ENCODE data around the gene ADH6. TPM values are rescaled to one million over a fixed set of nuclear protein-coding genes. Genes with fewer than 3 reads are reported as not detected.

ADH6 gene
- total and polyA plus RNA-seq, 9 of the 15 experiments (the other 6 are each of a cell fraction or from before 2014, with no cell fraction given), result 0.13 TPM; not detected in 8

- FAIRE-seq (no peak), ATAC-seq (no peak), DNase-seq (ENCODE audit: extremely low read depth in 1 of 4, low spot score in 3 of 4) (no peak)
- Histone ChIP-seq H4K20me1 (replicated peaks; ENCODE audit: control insufficient read depth, insufficient read depth, low read length) (no peaks in the 10 kb centered on the region), H3K4me1 (replicated peaks in 1 of 2; ENCODE audit: control insufficient read depth in 2 of 2, insufficient read depth in 2 of 2, low read length in 2 of 2) (no peaks in the 10 kb centered on the region), H3K27me3 (ENCODE audit: control insufficient read depth in 2 of 2, insufficient read depth in 2 of 2, low read length in 2 of 2) (no peaks in the 10 kb centered on the region), H3K4me3 (no peak overlapping the region), H3K4me2 (ENCODE audit: insufficient read depth, low read length) (no peak overlapping the region), H3K79me2 (ENCODE audit: control insufficient read depth, insufficient read depth, low read length) (no peaks in the 10 kb centered on the region), H3K36me3 (ENCODE audit: control insufficient read depth, insufficient read depth, low read length) (no peaks in the 10 kb centered on the region), H3K9me3 (replicated peaks; ENCODE audit: control insufficient read depth, insufficient read depth, low read depth, low read length) (no peaks in the 10 kb centered on the region), H3K9ac (ENCODE audit: insufficient read depth in 1 of 2, low read depth in 2 of 2, low read length in 2 of 2) (no peak overlapping the region), H3K27ac (ENCODE audit: extremely low read depth, low read depth, low read length) (no peak overlapping the region), H2AFZ (ENCODE audit: low read depth, low read length) (no peak overlapping the region), H3K9me1 (ENCODE audit: control insufficient read depth, insufficient read depth, low read length) (no peaks in the 10 kb centered on the region)
- ChIA-PET POLR2A (no interaction called here), CTCF (ENCODE audit: low intra/inter-chr PET ratio) (no interaction called here)
- no TSS peak for BruUV-seq (replicated peaks)
- intact Hi-C loops (cut with micrococcal nuclease) (no loop called here), in situ Hi-C loops (cut with MboI) (no loop called here)
- WGBS (ENCODE audit: insufficient coverage, low coverage, missing lambda C conversion rate), result 0% methylated on average over 1 of the region's 1 CpG
- no peak for TF ChIP-seq MCM2 (IDR thresholded peaks at IDR 0.05; ENCODE audit: low read depth)
- TF ChIP-seq SMARCA5 (IDR thresholded peaks at IDR 0.05), result no peak
- TF ChIP-seq, protein P1, sequence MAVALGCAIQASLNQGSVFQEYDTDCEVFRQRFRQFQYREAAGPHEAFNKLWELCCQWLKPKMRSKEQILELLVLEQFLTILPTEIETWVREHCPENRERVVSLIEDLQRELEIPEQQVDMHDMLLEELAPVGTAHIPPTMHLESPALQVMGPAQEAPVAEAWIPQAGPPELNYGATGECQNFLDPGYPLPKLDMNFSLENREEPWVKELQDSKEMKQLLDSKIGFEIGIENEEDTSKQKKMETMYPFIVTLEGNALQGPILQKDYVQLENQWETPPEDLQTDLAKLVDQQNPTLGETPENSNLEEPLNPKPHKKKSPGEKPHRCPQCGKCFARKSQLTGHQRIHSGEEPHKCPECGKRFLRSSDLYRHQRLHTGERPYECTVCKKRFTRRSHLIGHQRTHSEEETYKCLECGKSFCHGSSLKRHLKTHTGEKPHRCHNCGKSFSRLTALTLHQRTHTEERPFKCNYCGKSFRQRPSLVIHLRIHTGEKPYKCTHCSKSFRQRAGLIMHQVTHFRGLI (CRISPR knock-in tag; IDR thresholded peaks at IDR 0.05), result no peak
- TF ChIP-seq BRF1 (IDR thresholded peaks at IDR 0.05; ENCODE audit: borderline replicate concordance, extremely low read depth, insufficient read length), result no peak
- TF ChIP-seq CREB3 (tag; conservative IDR thresholded peaks at IDR 0.05; ENCODE audit: low read depth), result no peak
- TF ChIP-seq XRCC4 (IDR thresholded peaks at IDR 0.05; ENCODE audit: extremely low read depth, insufficient read depth, insufficient read length), result no peak
- TF ChIP-seq POLR2G (IDR thresholded peaks at IDR 0.05; ENCODE audit: low read depth, low read length), result no peak
- TF ChIP-seq CC2D1A (IDR thresholded peaks at IDR 0.05), result no peak
- no peak for TF ChIP-seq ZC3H4 (CRISPR knock-in tag; IDR thresholded peaks at IDR 0.05; ENCODE audit: borderline replicate concordance)
- no peak for TF ChIP-seq STAT5A (IDR thresholded peaks at IDR 0.05; ENCODE audit: borderline replicate concordance, low read length)
- TF ChIP-seq RAD21 (CRISPR knock-in tag; conservative IDR thresholded peaks at IDR 0.05 in 1 of 2, IDR thresholded peaks at IDR 0.05 in 1 of 2), result no peak
- TF ChIP-seq EGR1 (conservative IDR thresholded peaks at IDR 0.05), result no peak
- TF ChIP-seq ZBTB12 (CRISPR knock-in tag; IDR thresholded peaks at IDR 0.05), result no peak
- TF ChIP-seq ZNF507 (tag; conservative IDR thresholded peaks at IDR 0.05), result no peak
- TF ChIP-seq HDAC8 (tag; IDR thresholded peaks at IDR 0.05), result no peak
- TF ChIP-seq, protein P2, sequence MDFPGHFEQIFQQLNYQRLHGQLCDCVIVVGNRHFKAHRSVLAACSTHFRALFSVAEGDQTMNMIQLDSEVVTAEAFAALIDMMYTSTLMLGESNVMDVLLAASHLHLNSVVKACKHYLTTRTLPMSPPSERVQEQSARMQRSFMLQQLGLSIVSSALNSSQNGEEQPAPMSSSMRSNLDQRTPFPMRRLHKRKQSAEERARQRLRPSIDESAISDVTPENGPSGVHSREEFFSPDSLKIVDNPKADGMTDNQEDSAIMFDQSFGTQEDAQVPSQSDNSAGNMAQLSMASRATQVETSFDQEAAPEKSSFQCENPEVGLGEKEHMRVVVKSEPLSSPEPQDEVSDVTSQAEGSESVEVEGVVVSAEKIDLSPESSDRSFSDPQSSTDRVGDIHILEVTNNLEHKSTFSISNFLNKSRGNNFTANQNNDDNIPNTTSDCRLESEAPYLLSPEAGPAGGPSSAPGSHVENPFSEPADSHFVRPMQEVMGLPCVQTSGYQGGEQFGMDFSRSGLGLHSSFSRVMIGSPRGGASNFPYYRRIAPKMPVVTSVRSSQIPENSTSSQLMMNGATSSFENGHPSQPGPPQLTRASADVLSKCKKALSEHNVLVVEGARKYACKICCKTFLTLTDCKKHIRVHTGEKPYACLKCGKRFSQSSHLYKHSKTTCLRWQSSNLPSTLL (IDR thresholded peaks at IDR 0.05), result no peak
- no peak for TF ChIP-seq TCF3 (CRISPR knock-in tag; IDR thresholded peaks at IDR 0.05)
- TF ChIP-seq, protein P3, sequence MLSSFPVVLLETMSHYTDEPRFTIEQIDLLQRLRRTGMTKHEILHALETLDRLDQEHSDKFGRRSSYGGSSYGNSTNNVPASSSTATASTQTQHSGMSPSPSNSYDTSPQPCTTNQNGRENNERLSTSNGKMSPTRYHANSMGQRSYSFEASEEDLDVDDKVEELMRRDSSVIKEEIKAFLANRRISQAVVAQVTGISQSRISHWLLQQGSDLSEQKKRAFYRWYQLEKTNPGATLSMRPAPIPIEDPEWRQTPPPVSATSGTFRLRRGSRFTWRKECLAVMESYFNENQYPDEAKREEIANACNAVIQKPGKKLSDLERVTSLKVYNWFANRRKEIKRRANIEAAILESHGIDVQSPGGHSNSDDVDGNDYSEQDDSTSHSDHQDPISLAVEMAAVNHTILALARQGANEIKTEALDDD (IDR thresholded peaks at IDR 0.05), result no peak
These were observed 53.1 kb downstream of the ADH6 start for GRCh38 chr4:99165978-99166377.

Data from K562 (cell line).